GM13977 (cell line): ENCODE data around the gene PLXNA4.

Experiments
- DNase-seq: peaks from one replicate; pipeline ENCODE4 v3.0.0; 2012; ENCODE audit warnings: low spot score
- in situ Hi-C: fragments of 300-500 bp; cut with MboI; formaldehyde crosslinking; loops from one replicate; pipeline ENCODE4 v1.12.0; 2022; ENCODE audit warnings: low sequenced_read_pairs, low pct_unique_long_range_greater_than_20kb, mixed read lengths, inconsistent platforms; ENCODE audit not compliant: unreplicated experiment
- TF ChIP-seq, protein P1 (sequence below): IDR thresholded peaks from 2 replicates; pipeline ENCODE4 v1.5.1; 2012; ENCODE audit warnings: mild to moderate bottlenecking, control low read depth; ENCODE audit not compliant: insufficient read depth; ENCODE audit errors: extremely low read depth, missing control alignments

The PLXNA4 gene

DNA sequence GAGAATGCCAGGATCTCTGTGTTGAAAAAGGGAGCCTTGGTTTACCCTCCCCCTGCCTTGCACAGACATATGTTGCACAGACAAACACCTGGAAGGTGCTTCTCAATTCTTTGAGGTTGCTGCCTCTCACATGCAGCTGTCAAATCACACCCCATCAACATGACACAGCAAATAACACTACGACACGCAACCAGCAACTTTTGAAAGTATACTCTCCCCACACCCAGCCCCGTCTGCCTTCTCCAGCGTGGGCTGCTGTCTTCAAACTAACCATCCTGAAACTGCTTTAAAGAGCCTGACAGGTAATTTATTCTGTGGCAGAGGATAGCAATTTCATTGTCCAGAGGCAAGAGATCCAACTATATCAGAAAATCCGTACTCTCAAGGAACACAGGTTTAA is 136.1 kb downstream of the PLXNA4 start:
- in situ Hi-C loops = no loop called here
- TF ChIP-seq, protein P1, sequence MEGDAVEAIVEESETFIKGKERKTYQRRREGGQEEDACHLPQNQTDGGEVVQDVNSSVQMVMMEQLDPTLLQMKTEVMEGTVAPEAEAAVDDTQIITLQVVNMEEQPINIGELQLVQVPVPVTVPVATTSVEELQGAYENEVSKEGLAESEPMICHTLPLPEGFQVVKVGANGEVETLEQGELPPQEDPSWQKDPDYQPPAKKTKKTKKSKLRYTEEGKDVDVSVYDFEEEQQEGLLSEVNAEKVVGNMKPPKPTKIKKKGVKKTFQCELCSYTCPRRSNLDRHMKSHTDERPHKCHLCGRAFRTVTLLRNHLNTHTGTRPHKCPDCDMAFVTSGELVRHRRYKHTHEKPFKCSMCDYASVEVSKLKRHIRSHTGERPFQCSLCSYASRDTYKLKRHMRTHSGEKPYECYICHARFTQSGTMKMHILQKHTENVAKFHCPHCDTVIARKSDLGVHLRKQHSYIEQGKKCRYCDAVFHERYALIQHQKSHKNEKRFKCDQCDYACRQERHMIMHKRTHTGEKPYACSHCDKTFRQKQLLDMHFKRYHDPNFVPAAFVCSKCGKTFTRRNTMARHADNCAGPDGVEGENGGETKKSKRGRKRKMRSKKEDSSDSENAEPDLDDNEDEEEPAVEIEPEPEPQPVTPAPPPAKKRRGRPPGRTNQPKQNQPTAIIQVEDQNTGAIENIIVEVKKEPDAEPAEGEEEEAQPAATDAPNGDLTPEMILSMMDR = no peak
- no peak for DNase-seq

DNA sequence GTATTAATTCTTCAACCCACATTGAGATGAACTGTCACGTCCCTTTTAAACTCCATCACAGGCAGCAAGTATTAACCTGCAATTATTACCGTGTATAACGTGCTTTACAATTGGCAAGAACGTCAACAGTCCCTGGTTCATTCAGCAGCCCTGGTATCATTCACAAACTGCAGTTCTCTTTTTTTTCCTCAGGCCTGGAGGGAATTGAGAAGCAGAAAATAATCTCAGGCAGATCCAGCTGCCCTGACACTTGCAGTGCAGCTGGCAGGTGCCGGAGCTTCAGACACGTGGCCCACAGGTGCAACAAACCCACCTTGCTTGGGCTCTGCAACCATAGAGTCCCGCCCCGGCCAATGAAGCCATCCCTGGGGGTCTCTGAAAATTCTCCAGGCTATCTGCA is 137.3 kb downstream of the PLXNA4 start:
- in situ Hi-C loops = no loop called here
- no peak for DNase-seq
- TF ChIP-seq, protein P1 = no peak

DNA sequence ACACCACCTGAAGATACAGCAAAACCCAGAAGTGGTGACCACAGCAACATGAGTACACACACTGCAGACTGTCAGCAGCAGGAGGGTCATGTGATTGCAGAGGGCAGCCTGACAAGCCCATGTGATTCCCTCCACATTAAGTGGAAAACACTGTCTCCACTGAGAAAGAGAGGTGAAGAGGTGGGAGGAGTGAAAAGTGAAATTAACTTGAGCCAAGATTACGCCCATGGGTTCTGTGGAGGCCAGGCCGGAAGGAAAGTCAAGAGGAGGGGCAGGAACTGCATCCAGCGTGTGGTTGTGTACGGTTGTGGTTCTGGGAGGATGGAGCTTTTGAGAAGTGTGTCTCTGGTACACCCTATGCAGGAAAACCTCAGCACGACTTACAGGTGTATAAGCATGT is 138.5 kb downstream of the PLXNA4 start:
- DNase-seq = no peak
- in situ Hi-C loops = no loop called here
- TF ChIP-seq, protein P1 = no peak

DNA sequence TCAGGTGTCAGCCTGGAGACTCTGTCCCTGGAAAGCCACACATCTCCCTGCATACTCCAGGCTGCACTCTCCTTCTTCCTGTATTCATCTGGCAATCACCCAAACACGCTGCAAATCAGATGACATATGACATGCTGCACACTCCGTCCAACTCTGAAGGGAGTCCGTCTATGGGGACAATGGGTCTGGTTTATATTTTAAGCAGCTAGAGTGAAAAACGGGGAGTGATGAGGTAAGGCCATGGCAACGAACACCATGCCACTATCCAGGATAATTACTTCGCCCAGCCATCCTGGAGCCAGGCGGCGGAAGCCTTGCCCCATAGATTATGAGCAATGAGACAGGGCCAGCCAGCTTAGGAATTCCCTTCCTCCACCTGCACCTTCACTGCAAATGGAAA is 140.1 kb downstream of the PLXNA4 start:
- in situ Hi-C loops = no loop called here
- TF ChIP-seq, protein P1 = no peak
- DNase-seq = no peak

DNA sequence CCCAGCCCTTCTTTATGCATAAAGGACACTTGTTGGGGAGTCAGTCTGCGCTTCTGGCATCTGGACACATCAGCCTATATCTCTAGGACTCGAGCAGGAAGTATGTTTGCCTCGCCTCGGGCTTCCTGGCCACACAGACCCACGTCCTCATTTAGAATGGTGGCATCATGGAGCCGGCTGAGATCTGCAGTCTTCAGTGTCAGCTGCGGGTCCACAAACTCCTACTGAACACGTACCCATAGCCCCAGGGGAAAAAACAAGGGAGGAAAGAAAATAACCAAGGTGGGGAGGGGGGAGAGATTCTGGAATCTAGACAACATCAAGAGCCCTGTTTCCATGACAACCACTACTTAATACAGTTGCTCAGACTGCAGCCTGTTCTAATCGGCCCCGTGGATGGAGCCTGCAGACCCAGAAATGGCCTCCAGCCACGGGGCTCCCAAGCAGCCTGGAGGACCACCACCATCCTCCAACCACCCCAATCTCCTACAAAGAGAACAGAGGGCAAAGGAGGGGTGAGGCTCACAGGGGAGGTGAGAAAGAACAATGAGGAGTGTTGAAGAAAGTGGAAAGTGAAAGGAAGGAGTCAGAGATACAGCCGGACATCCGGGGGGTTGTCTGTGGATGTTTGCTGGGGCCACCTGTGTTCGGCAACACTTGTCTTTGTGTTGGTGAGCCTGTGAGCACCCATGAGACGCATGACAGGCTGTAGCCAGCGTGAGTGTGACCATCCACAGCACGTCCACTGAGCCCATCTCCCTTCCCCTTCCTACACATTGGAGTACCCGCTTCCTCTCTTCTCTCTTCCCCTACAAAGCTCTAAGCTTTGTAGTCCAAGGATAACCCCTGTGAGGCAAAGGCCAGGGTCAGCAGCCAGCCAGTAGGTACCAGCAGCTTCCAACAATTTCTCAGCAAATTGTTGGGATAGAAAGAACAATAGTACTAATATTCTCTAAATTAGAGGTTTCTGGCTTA is 141.0 kb downstream of the PLXNA4 start:
- TF ChIP-seq, protein P1 = no peak
- in situ Hi-C loops = no loop called here
- DNase-seq = no peak

DNA sequence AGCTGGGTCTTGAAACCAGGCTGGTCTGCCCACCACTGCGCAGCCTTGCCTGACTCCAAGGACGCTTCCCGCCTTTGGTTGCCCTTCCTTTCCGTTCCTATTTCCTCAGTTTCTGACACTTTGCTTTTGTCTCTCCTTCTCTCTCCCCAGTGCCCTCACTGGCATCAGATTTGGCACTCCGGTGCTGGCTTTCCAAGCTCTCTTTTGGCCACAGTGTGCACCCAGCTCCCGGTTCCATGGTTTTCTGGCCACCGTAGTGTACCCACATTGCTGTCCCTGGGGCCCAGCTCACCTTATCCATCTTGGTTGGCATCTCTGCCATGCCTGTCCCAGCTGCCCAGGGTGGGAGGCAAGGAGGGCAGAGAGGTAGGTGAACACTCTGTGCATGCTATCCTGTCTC is 142.2 kb downstream of the PLXNA4 start:
- in situ Hi-C loops = no loop called here
- no peak for DNase-seq
- TF ChIP-seq, protein P1 = no peak
